Endothelial cell of umbilical vein (primary cell): Measurements from ENCODE around the gene EPN2. TPM values are rescaled to one million over a fixed set of nuclear protein-coding genes. Genes with fewer than 3 reads are reported as not detected.

Experiments
- BruUV-seq: library from RNA; stranded (reverse); fragments of 400-500 nt; replicated peaks from 2 replicates; lab custom pipeline; 2021; lab: Mats Ljungman, UMichigan
- CTCF ChIA-PET: fragments of 300-600, 350-600 bp; sonication (Branson Sonifier 250); formaldehyde crosslinking; loops from one replicate; lab custom pipeline; 2021; ENCODE audit warnings: antibody characterized with exemption, inconsistent platforms; lab: Charles Lee
- POLR2A ChIA-PET: fragments of 300-600, 350-600 bp; sonication (Branson Sonifier 250); formaldehyde crosslinking; loops from one replicate; lab custom pipeline; 2021; ENCODE audit warnings: antibody characterized with exemption, inconsistent platforms; lab: Charles Lee
- DNase-seq: peaks from one replicate; pipeline ENCODE4 v3.0.0-alpha.2; 2011; ENCODE audit warnings: low read depth, low spot score
- FAIRE-seq: peaks from 2 replicates; lab custom pipeline; 2011; peaks lifted over from hg19 to GRCh38; lab: Jason Lieb, UNC
- H2AFZ ChIP-seq: 2 replicates; pipeline ENCODE4 v1.6.0; 2012; ENCODE audit warnings: low read depth, low read length, control low read depth, inconsistent platforms
- H3K27ac ChIP-seq: 2 replicates; pipeline ENCODE4 v1.5.1; 2011; ENCODE audit warnings: low read depth, mild to moderate bottlenecking, control low read depth, low read length, moderate library complexity; ENCODE audit not compliant: insufficient read depth
- H3K27me3 ChIP-seq, 2 experiments: 2 replicates each; pipeline versions ENCODE4 v1.6.0 to v1.6.1; 2011; ENCODE audit warnings: low read length in 2 of 2, mixed read lengths in 1 of 2; ENCODE audit not compliant: control insufficient read depth in 2 of 2, insufficient read depth in 2 of 2
- H3K36me3 ChIP-seq, 2 experiments: 2 replicates in 1 of 2; 3 replicates in 1 of 2; pipeline ENCODE4 v1.5.1; 2011; ENCODE audit warnings: low read length in 2 of 2, mild to moderate bottlenecking in 1 of 2, moderate library complexity in 1 of 2; ENCODE audit not compliant: control insufficient read depth in 2 of 2, insufficient read depth in 2 of 2; ENCODE audit errors: extremely low read depth in 1 of 2
- H3K4me1 ChIP-seq: 3 replicates; pipeline ENCODE4 v1.5.1; 2011; ENCODE audit warnings: mild to moderate bottlenecking, low read length; ENCODE audit not compliant: control insufficient read depth, insufficient read depth; ENCODE audit errors: extremely low read depth
- H3K4me2 ChIP-seq: 2 replicates; pipeline ENCODE4 v1.6.1; 2011; ENCODE audit warnings: low read length, control low read depth, mixed read lengths; ENCODE audit not compliant: insufficient read depth
- H3K4me3 ChIP-seq, 3 experiments: fragments of 200-600 bp in 1 of 3; sonication (generic), shearing (Covaris generic) in 1 of 3; replicated peaks in 1 of 3; 2 replicates each; pipeline ENCODE4 v1.5.1; 2011 to 2016; ENCODE audit warnings: control low read depth in 3 of 3, low read length in 3 of 3, mild to moderate bottlenecking in 2 of 3, inconsistent platforms in 1 of 3, low read depth in 1 of 3, moderate library complexity in 1 of 3; ENCODE audit not compliant: insufficient read depth in 1 of 3
- H3K79me2 ChIP-seq: 2 replicates; pipeline ENCODE4 v1.6.0; 2012; ENCODE audit warnings: low read length, inconsistent platforms; ENCODE audit not compliant: control insufficient read depth, insufficient read depth
- H3K9ac ChIP-seq: replicated peaks from 2 replicates; pipeline ENCODE3; 2011; ENCODE audit warnings: low read length, control low read depth; ENCODE audit not compliant: insufficient read depth; ENCODE audit errors: extremely low read depth
- H3K9me1 ChIP-seq: replicated peaks from 3 replicates; pipeline ENCODE4 v1.6.0; 2011; ENCODE audit warnings: mild to moderate bottlenecking, low read length; ENCODE audit not compliant: control insufficient read depth, insufficient read depth; ENCODE audit errors: extremely low read depth
- H3K9me3 ChIP-seq: replicated peaks from 2 replicates; pipeline ENCODE4 v1.5.1; 2012; ENCODE audit warnings: low read length, inconsistent platforms; ENCODE audit not compliant: control insufficient read depth, insufficient read depth
- H4K20me1 ChIP-seq: replicated peaks from 2 replicates; pipeline ENCODE3; 2011; ENCODE audit warnings: mild to moderate bottlenecking, low read length; ENCODE audit not compliant: control insufficient read depth, insufficient read depth; ENCODE audit errors: extremely low read depth
- EZH2 ChIP-seq: IDR thresholded peaks from 2 replicates; pipeline ENCODE4 v1.6.1; 2012; ENCODE audit warnings: borderline replicate concordance, low read depth, mild to moderate bottlenecking, moderate library complexity, low read length, inconsistent platforms; ENCODE audit not compliant: severe bottlenecking
- FOS ChIP-seq: IDR thresholded peaks from 2 replicates; pipeline ENCODE4 v1.6.1; 2011; ENCODE audit warnings: mild to moderate bottlenecking, low read length, moderate library complexity, borderline replicate concordance; ENCODE audit not compliant: insufficient read depth
- GATA2 ChIP-seq: IDR thresholded peaks from 2 replicates; pipeline ENCODE4 v1.7.0; 2011; ENCODE audit warnings: low read depth, mild to moderate bottlenecking, moderate library complexity, mixed read lengths, low read length; ENCODE audit not compliant: insufficient read length, insufficient read depth
- JUN ChIP-seq: IDR thresholded peaks from 2 replicates; pipeline ENCODE4 v1.6.1; 2011; ENCODE audit warnings: borderline replicate concordance, low read depth; ENCODE audit not compliant: insufficient read length, insufficient read depth
- MYC ChIP-seq: IDR thresholded peaks from one replicate; pipeline ENCODE4 v1.6.1; 2011; ENCODE audit warnings: mild to moderate bottlenecking, low read depth, low read length
- POLR2A ChIP-seq: IDR thresholded peaks from 2 replicates; pipeline ENCODE4 v1.6.1; 2012; ENCODE audit warnings: low read depth, mild to moderate bottlenecking, control low read depth, low read length
- POLR2AphosphoS5 ChIP-seq: IDR thresholded peaks from 2 replicates; pipeline ENCODE4 v1.6.1; 2012; ENCODE audit warnings: low read depth, mild to moderate bottlenecking, control low read depth, low read length, moderate library complexity; ENCODE audit not compliant: insufficient read depth
- dilution Hi-C: fragments of 300-500 bp; cut with MboI; formaldehyde crosslinking; loops from one replicate; pipeline ENCODE4 v1.15.0; 2019; ENCODE audit warnings: low sequenced_read_pairs; ENCODE audit not compliant: extremely low pct_ligation_motif_present
- intact Hi-C: fragments of 100-400 bp; cut with micrococcal nuclease; formaldehyde crosslinking; loops from one replicate; pipeline ENCODE4 v1.10.0; 2022
- polyA plus RNA-seq, 4 experiments: library from polyadenylated mRNA; depleted of rRNA in 3 of 4; stranded (reverse) in 3 of 4; unstranded in 1 of 4; fragments of >200 nt; gene quantifications; 2 replicates each; pipeline versions ENCODE4 v1.2.1 to v1.2.3, GENCODE V29; 2011 to 2012; ENCODE audit warnings: missing spikeins in 1 of 4
- total RNA-seq: library from RNA; stranded (reverse); gene quantifications from 2 replicates; pipeline ENCODE4 v1.2.3, GENCODE V29; 2021
- TF ChIP-seq, protein P1 (sequence below), 2 donors: IDR thresholded peaks; 1 replicate in 1 of 2; 2 replicates in 1 of 2; pipeline ENCODE4 v1.5.1; 2011; ENCODE audit warnings: low read length in 2 of 2, mild to moderate bottlenecking in 2 of 2, moderate library complexity in 2 of 2, control low read depth in 1 of 2, inconsistent platforms in 1 of 2, low read depth in 1 of 2; ENCODE audit not compliant: insufficient read depth in 1 of 2; ENCODE audit errors: extremely low read depth in 1 of 2
- TF ChIP-seq, protein P2 (sequence below): IDR thresholded peaks from 2 replicates; pipeline ENCODE4 v1.6.1; 2011; ENCODE audit not compliant: insufficient read depth, insufficient read length

The EPN2 gene
- total and polyA plus RNA-seq, 2 donors (not counting 3 experiments of a cell fraction or from before 2014, with no cell fraction given): 40.3 to 70.5 TPM

DNA sequence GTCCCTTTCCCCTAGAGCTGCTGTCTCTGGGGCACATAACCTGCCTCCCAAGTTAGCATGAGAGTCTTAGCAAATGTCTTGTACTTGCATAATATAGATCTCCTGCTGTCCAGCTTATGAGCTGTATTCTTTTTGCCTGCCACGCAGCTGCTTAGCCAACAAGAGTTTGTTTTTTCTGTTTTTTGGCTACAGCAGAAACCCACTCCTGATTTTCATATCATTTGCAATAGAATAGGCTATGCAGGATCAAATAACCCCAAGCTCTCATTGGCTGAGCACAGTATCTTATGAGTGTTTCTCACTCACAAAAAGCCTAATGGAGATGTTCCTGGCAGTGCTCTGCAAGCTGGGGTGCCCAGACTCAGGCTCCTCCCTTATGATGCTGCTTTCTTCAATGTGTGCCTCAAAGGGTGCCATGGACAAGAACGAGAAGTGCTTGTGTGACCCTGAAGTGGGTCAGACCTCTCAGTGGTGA, 102.2 kb downstream of the EPN2 start:
- no peaks in the 10 kb centered on the region for H3K36me3 ChIP-seq
- BruUV-seq: no TSS peak
- no peaks in the 10 kb centered on the region for H3K9me1 ChIP-seq
- ChIA-PET CTCF (interaction anchor here (0.9 to 2.1 kb wide), 6 partner anchors 15 to 81 kb away, joined by 3 to 13 read pairs (median 4); no protein-coding TSS in a partner anchor), POLR2A (no interaction called here)
- TF ChIP-seq JUN: no peak
- no peak for TF ChIP-seq MYC
- TF ChIP-seq FOS: no peak
- TF ChIP-seq GATA2: no peak
- TF ChIP-seq, protein P1, sequence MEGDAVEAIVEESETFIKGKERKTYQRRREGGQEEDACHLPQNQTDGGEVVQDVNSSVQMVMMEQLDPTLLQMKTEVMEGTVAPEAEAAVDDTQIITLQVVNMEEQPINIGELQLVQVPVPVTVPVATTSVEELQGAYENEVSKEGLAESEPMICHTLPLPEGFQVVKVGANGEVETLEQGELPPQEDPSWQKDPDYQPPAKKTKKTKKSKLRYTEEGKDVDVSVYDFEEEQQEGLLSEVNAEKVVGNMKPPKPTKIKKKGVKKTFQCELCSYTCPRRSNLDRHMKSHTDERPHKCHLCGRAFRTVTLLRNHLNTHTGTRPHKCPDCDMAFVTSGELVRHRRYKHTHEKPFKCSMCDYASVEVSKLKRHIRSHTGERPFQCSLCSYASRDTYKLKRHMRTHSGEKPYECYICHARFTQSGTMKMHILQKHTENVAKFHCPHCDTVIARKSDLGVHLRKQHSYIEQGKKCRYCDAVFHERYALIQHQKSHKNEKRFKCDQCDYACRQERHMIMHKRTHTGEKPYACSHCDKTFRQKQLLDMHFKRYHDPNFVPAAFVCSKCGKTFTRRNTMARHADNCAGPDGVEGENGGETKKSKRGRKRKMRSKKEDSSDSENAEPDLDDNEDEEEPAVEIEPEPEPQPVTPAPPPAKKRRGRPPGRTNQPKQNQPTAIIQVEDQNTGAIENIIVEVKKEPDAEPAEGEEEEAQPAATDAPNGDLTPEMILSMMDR (IDR thresholded peaks at IDR 0.05; ENCODE audit: extremely low read depth in 1 of 2, insufficient read depth in 1 of 2, low read depth in 1 of 2, low read length in 2 of 2): no peak
- TF ChIP-seq POLR2AphosphoS5: no peak
- TF ChIP-seq EZH2: no peak
- no peak for TF ChIP-seq POLR2A
- TF ChIP-seq, protein P2, sequence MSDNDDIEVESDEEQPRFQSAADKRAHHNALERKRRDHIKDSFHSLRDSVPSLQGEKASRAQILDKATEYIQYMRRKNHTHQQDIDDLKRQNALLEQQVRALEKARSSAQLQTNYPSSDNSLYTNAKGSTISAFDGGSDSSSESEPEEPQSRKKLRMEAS: no peak
- DNase-seq (no peak), FAIRE-seq (no peak)
- H2AFZ ChIP-seq: no peak overlapping the region
- no peaks in the 10 kb centered on the region for H3K9me3 ChIP-seq
- no peaks in the 10 kb centered on the region for H4K20me1 ChIP-seq
- H3K4me1 ChIP-seq: no peaks in the 10 kb centered on the region
- no peak overlapping the region for H3K4me2 ChIP-seq
- intact Hi-C loops: no loop called here
- no peaks in the 10 kb centered on the region for H3K79me2 ChIP-seq
- H3K27ac ChIP-seq: no peak overlapping the region
- dilution Hi-C loops: no loop called here
- no peaks in the 10 kb centered on the region for H3K27me3 ChIP-seq
- H3K9ac ChIP-seq: no peak overlapping the region
- no peak overlapping the region for H3K4me3 ChIP-seq
